ENCODE data around the gene LIPT2. TPM values are rescaled to one million over a fixed set of nuclear protein-coding genes. Genes with fewer than 3 reads are reported as not detected.
"Not testable (repeated sequence)": the region's sequence is repeated elsewhere in the genome, so short reads cannot be mapped to it uniquely, and the experiment has no call there.

The LIPT2 gene
- 6.6 and 8.3 TPM in 2 replicates for total RNA-seq (2014; rRNA removed; shearing (Covaris generic))

DNA sequence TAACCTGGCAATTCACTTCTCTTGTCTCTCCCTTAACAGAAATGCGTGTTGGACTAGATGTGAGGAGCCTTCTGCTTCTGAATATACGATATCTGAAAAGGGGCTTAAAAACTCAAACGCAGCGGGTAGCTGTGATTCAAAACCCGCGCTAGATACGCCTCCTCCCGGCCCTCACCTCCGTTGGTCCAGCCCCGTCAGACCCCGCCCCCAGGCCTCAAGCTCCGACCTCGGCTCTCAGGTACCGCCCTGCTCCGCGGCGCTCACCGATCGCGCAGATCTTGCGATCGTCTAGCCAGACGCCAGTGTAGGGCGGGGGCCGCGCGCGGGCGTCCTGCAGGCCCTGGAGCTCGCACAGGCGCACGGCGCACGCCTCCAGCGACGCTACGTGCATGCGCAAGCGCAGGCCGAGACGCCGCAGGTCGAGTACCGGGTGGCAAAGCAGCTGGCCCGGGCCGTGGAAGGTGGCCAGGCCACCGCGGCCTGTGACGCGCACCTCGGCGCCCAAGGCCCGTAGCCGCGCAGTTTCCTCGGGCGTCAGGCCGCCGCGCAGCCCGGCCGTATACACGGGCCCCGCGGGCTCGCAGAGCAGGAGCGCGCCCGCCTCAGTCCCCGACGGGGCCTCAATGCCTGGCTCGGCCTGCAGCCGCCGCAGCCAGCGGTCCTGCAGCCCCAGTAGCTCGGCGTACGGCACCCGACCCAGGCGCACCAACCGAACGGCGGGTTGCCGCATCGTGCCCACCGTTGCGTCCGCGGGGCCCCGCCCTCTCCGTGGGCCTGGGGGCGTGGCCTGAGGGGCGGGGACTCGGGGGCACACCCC, at the start of gene LIPT2:
LIPT2 (minus strand) TSS at position 751 of the 817 bp plus-strand sequence; CDS start at position 730, 21 bp downstream.
- DNase-seq (ENCODE audit: low read depth) = peak; percentile 99

DNA sequence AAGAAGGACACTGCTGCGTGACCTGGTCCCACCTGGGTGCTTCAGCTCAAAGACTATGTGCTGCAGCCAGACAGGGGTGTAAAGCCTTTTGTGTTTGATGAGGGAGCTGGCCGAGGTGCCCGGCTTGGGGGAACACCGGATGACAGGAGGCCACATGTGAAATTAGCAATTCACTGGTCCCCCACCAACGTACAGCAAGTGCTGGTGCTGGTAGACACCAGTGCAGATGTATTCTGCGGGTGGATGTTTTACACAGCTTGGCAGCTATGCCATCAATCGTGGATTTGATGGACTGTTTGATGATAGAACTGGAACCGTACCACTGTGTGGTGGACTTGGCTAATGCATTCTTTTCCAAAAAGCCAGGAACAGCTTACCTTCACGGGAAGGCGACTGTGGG, 47.9 kb upstream of the LIPT2 start:
- no peak for DNase-seq (ENCODE audit: low read depth)

DNA sequence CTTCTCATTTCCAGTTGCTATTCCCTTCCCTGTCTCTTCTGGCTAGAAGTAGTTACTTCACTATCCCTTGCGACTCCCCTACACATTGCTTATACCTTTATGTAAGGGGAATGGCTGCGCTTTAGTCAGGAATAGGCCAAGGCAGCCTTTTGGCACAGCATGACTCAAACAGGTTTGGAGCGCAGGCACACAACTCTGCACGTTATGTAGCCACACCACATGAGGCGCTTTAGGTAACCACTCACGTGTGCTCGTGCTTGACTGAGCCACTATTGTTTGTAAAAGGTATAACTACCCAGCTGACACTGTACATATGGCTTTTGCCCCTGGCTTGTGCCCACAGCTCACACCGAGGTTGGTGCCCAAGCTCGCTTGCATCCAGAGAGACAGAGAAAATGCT, 46.7 kb upstream of the LIPT2 start:
- no peak for DNase-seq (ENCODE audit: low read depth)

DNA sequence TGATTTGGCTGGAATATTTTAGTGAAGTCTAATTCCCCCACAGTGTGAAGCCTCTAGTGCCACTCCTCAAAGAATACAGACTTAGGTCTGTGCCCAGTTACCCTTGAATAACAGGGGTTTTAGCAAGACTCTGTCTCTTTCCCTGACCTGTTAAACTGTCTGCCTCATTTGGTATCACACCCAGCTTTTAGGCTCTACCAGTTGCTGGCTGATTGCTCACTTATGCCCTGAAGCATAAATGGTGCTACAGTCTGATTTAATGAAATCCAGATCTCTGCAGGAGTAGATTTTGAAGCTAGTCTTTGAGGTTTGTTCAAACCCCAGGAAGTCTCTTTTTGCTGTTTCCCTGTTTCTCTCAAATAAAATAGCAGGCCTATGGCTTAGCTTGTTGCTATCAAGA, 45.2 kb upstream of the LIPT2 start:
- no peak for DNase-seq (ENCODE audit: low read depth)

DNA sequence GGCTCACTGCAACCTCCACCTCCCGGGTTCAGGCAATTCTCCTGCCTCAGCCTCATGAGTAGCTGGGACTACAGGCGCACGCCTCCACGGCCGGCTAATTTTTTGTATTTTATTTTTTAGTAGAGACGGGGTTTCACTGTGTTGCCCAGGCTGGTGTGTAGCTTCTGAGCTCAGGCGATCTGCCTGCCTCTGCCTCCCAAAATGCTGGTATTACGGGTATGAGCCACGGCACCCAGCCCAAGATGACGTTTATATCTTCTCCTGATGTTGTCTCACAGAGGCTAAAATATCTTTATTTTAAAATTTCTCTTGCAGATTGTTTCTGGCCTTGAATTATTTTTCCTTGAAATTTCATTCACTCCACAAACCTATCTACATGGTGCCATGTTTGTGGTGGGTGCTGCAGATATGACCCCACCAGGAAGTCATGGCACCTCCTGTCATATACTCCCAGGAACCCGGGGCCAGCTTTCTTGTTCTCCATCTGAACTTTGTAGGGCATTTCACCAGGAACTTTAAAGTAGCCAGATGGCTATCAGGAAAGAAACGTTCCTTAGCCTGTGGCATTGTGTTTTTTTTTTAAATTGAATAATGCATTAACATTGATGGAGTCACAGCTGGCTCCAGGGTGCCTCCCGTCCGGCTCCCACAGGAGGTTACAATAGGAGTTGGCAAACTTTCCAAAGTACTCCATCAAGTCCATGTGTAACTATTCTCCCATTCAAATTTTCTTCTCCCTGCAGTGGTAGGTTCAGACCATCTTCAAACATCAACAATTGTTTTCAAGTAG, 42.0 kb upstream of the LIPT2 start:
- DNase-seq (ENCODE audit: low read depth) = no peak

DNA sequence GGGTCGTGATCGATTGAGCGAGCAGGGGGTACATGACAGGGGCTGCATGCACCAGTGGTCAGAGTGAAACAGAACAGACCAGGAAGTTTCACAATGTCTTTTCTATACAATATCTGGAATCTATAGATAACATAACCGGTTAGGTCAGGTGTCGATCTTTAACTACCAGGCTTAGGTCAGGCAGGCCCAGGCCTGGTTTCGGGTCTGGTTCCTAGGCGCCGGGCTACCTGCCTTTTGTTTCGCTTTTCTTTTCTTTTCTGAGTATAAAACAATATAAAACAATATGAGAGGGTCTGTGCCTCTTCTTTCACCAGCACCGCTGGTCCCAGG, 41.4 kb upstream of the LIPT2 start:
- not testable (repeated sequence) for DNase-seq (ENCODE audit: low read depth)

DNA sequence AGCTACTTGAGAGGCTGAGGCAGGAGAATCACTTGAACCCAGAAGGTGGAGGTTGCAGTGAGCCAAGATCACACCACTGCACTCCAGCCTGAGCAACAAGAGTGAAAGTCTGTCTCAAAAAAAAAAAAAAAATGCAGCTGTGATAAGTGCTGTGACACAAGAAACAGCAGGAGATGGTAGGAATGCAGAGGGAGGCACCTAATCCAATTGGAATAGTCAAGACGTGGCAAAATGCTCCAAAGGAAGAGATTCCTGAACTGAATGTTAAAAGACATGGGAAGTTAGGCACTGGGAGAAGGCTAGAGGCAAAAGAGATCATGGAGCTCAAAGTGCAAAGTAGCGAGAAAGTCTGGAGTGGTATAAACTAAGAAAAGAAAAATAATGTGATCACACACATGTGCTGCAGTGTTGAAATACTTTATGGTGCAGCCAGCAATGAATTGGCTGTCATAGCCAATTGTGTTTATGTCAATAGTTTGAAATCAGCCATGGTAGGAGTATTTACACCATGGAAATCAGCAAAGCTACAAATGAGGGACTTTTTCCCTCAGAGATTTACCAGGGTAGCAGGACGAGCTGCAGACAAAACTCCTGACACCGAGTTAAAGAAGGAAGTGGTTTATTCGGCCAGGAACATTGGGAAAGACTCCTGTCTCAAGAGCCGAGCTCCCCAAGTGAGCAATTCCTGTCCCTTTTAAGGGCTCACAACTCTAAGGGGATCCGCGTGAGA, 40.9 kb upstream of the LIPT2 start:
- DNase-seq (ENCODE audit: low read depth) = no peak

DNA sequence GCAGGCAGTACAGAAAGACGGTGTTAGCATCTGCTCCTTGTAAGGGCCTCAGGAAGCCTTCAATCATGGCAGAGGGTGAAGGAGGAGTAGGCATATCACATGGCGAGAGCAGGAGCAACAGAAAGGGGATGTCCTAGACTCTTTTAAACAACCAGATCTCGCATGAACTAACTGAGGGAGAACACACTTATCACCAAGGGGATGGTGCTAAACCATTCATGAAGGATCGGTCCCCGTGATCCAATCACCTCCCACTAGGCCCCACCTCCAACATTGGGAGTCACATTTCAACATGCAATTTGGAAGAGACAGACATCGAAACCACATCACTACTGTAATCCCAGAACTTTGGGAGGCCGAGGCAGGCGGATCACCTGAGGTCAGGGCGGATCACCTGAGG, 39.9 kb upstream of the LIPT2 start:
- no peak for DNase-seq (ENCODE audit: low read depth)

DNA sequence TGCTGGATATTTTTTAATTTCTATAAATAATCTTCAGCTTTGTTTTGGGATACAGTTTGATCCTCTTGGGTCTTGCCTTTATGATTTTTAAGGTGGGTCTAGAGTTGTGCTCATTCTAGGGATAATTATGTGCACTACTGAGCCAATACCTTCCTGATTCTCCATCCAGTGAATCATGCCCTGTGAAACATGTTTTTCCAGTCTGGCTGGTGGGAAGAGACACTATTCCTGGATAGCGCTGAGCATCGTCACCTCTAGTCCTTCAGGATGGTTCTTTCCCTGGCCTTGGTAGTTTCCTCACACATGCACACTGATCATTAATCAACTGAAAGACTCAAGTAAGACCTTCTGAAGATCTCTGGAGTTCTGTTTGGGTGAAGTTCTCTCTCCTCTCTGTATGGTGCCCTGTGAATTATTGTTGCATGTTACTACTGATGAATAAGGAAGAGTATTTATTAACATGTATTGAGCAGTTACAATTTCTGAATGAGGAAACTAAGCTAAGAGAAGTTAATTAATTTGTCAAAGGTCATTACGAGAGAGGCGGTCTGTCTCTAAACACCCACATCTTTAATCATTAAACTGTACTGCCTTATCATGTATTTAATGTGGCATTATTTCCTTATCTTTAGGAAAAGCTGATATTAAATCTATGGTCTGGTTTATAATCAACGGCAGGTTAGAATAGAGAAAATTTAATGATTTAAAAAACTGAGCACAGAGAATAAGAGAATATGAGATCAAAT, 39.1 kb upstream of the LIPT2 start:
- DNase-seq (ENCODE audit: low read depth) = no peak

DNA sequence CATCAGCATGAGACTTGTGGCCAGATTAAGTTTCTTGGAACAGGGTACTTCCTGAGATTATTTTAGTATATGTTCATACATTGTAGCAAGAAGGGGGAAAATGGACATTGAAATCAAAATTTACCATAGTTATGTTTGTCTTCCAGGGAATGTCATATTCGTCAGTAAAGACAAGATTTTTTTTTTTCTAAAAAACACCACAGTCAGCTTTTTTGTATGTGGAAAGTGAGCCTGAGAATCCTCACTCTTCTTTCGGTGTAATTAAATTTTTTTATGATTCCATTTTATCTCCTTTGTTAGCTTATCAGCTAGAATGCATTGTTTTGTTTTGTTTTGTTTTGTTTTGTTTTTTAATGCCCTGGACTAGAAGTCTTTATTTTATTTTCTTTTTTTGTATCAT, 31.5 kb upstream of the LIPT2 start:
- DNase-seq (ENCODE audit: low read depth) = no peak

DNA sequence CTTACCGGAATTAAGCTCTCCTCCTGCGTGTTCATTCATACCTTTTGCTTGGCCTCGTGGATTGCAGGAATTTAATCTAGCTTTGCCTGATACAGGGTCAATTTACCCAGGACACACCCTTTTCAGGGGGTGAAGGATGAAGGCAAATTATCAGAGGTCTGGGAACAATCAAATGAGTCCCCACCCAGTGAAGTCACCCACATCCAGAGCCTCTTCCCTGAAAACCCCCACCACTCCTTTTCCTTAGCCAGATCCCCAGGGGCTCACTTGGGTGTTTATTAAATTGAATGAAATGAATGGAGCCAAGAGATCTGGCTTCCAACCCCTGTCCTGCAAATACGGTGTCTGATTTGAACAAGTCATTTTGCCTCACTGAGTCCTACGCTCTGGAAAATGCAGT, 31.0 kb upstream of the LIPT2 start:
- DNase-seq (ENCODE audit: low read depth) = no peak

DNA sequence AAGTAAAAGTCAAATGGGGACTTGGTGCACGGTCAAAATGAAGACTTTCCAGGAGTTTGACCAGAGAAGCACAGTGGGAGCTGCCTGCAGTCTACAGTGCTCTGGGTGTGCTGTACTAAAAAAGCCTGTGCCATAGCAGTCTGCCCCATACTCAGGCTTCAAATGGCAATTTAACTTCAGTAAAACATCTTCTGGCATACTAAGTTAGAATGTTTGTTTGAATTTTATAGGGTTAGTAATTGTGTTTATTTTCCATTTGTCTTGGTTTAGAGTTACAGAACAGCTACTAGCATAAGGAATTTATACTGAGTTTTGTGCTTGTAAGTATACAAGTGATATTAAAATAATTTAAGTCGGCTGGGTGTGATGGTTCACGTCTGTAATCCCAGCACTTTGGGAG, 29.3 kb upstream of the LIPT2 start:
- no peak for DNase-seq (ENCODE audit: low read depth)

DNA sequence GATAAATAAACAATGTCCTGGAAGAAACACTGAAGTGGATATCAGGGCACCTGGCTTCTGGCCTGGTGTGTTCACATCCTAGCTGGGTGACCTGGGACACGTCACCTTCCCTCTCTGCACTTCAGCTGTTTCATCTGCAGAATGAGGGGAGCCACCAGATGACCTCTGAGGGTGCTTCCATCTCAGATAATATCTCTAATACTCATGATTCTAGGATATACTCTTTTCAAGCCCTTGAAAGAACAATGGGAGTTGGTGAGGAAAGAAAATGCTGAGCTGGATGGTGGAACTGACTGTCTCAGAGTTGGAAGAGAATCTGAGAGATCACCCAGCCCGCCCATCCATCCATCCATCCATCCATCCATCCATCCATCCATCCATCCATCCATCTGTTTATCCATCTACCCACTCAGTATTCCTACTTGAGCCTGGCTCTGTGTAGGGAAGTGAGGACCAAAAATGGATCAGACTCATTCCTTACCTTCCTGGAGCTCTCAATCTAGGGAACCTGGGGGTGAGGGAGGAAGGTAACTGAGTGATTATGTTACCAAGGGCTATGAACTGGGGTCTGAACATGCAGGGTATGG, 28.2 kb upstream of the LIPT2 start:
- DNase-seq (ENCODE audit: low read depth) = no peak

DNA sequence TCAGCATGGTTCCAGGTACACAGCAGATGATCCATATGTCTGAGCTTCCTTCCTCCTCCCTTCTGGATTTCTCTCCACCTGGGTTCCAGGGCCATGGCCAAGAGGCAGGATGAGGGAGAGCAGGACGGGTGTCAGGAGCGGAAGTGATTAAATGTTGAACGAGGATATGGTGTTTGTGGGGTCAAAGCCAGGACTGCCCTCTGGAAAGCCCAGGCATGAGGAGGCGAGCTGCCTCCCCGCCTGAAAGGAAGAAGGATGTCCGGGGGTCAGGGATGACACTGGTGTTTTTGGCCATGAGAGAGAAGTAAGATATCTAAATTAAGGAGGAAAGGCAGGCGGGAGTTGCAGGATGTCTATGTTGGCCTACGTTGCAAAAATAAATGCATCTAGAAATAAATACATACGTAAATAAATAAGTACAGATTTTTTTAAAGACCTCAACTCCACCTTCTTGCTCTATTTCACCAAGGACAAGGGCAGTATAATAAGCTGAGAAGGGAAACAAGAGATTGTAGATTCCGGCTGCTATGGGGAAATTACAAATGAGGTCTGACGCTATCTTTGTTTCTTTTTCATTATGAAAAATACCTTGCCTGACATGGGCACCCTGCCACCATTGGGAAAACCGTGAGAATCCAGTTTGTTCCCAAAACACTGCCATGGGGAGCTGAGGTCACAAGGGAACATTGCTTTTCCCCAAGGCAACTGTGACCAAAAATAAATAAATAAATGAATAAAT, 27.6 kb upstream of the LIPT2 start:
- no peak for DNase-seq (ENCODE audit: low read depth)

DNA sequence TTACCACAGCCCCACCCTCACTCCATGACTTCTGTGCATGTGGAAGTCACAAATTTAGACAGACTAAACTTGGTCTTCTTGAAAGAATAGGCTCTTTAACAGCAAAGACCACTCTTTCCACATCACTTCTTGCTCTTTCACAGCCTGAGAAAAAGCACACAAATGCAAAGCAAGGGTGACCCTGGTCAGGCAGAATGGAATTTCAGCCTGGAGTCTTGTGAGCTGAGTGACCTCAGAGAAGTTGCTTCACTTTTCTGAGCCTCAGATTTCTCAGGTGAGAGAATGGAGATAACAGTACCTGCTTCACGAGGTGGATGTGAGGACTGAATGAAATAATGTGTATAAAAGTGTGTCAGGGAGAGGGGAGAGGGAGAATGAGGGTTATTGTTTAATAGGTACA, 26.8 kb upstream of the LIPT2 start:
- no peak for DNase-seq (ENCODE audit: low read depth)

DNA sequence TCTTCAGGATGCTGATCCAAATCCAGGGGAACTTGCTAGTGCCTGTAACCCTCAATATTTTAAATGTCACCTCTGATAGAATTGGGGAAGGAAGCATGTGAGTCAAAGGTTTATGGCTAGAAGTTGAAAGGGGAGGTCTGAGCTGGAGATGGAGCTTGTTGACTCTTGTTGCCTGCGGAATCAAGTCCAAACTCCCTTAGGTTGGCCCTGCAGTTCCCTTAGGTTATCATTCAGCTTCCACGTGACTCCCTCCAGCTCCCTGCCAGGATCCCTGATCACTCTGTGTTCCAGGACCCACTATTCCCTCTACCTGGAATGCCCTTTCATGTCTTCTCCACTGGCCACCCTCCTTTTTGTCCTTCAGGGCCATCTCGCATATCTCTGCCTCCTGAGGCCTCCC, 26.2 kb upstream of the LIPT2 start:
- DNase-seq (ENCODE audit: low read depth) = no peak

DNA sequence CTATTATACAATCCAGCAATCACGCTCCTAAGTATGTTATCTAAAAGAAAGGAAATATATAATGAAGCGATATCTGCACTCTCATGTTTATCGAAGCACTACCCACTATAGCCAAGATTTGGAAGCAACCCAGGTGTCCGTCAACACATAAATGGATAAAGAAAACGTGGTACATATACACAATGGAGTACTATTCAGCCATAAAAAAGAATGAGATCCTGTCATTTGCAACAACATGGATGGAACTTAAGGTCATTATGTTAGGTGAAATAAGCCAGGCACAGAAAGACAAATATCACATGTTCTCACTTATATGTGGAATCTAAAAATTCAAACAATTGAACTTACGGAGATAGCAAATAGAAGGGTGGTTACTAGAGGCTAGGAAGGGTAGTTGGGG, 24.1 kb upstream of the LIPT2 start:
- DNase-seq (ENCODE audit: low read depth) = not testable (repeated sequence)

DNA sequence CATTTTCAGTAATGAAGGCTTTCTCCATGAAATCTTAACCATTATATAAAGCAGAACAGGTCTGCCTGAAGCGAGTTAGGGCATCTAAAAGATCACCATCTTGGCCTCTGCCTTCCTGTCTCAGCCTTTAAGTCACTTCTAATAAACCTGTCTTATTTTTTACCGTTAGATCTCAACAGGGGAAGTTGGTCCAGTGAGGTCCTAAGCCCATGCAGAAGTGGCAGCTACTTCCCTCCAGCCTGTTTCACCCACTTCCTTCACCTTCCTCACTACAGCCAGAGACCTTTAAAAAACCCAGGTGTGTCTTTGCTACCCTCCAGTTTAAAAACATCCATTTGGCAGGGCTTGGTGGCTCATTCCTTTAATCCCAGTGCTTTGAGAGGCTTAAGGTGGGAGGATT, 14.1 kb upstream of the LIPT2 start:
- no peak for DNase-seq (ENCODE audit: low read depth)

DNA sequence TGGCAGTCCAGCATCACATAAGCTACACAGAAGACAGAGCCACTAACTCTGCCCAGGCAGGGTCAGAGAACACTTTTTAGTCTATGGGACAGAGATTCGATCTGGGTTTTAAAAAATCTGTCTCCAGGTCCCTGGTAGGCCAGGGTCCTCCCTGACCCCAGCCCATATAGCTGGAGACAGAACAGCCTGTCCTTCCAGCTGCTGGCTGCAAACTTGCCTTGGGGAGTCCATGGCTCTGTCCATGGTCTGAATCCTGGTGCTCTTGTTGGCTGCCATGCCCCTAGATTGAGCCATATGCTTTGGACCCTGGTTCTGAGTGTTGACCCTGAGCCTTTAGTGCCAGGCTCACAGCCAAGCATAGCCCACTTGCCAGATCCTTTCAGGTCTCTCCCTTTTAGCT, 13.3 kb upstream of the LIPT2 start:
- DNase-seq (ENCODE audit: low read depth) = no peak

DNA sequence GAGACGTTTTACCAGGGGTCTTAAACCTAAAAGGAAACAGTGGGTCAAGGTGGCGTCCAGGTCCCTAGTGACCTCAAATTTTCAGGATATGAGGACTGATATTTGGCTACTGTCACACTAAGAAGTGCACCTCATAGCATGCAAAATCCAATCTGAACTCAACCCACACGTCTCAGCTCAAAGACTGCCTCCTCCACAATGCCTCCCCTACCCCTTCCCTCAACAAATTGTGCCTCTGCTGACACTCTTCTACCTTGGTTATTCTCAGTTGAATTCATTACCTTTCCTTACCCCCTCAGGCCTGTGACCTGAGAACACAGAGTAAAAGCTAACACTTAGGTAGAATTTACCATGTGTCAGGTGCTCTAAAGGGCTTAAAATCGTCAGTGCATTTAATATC, 12.4 kb upstream of the LIPT2 start:
- DNase-seq (ENCODE audit: low read depth) = no peak

Data from Daoy (cell line).